Measurements from ENCODE around the gene ULK2. TPM values are rescaled to one million over a fixed set of nuclear protein-coding genes. Genes with fewer than 3 reads are reported as not detected.

The ULK2 gene
- polyA plus RNA-seq, 1 of the 3 experiments (the other 2 are of a cell fraction): 18.0 TPM

DNA sequence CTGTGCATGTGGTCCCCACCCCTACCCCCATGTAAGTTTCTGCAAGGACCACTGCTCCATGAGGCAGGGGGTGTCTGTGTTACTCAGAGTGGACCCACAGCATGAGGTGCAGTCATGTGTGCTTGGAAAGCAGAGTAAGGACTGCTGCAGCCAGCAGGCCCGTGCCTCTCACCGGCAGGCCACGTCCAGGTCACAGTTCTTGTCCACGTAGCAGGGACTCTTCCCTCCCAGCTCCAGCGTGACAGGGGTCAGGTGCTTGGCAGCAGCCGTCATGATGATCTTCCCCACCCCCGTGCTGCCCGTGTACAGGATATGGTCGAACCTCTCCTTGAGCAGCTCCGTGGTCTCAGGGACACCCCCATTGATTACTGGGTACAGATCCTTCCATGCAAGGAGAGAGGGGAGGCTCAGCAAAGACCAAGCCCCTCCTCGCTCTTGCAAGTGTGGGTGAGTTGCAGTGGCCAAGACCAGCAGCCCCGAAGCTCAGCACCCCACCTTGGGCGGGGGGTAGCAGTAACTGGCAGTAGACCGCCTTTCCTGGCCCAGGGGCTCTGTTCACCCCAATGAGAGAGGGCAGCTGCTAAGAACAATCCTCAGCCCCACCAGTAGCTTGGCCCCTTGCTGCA lies 125.8 kb downstream of the ULK2 start:
- TF ChIP-seq ELF1 (IDR thresholded peaks at IDR 0.05) (no peak), SIN3A (IDR thresholded peaks at IDR 0.05; ENCODE audit: borderline replicate concordance, low read depth, low read length) (no peak)
- H3K9me2 ChIP-seq: no peaks in the 10 kb centered on the region
- no peaks in the 10 kb centered on the region for H3K79me2 ChIP-seq (ENCODE audit: insufficient read depth)
- H3K36me3 ChIP-seq (replicated peaks in 1 of 2; ENCODE audit: control insufficient read depth in 1 of 2, insufficient read depth in 2 of 2, low read length in 1 of 2): no peaks in the 10 kb centered on the region
- 74% methylated on average over 6 of the region's 14 CpGs for WGBS (ENCODE audit: low lambda C conversion rate)
- H4K20me1 ChIP-seq (ENCODE audit: insufficient read depth): no peaks in the 10 kb centered on the region
- no peak for DNase-seq
- H3K27ac ChIP-seq (ENCODE audit: low read depth in 2 of 2, low read length in 1 of 2): no peak overlapping the region
- no peak overlapping the region for H2AFZ ChIP-seq (ENCODE audit: low read depth)
- no peak overlapping the region for H3K4me2 ChIP-seq
- no peaks in the 10 kb centered on the region for H3F3A ChIP-seq (replicated peaks; ENCODE audit: insufficient read depth)
- H3K9me3 ChIP-seq: no peaks in the 10 kb centered on the region
- POLR2A ChIA-PET: interaction anchor here (0.7 to 1.0 kb wide), 2 partner anchors 13 to 22 kb away, joined by 3 read pairs; no protein-coding TSS in a partner anchor
- CTCF ChIA-PET: interaction anchor here (0.8 to 5.9 kb wide), 7 partner anchors 11 to 229 kb away, joined by 3 to 55 read pairs (median 4); no protein-coding TSS in a partner anchor
- no peaks in the 10 kb centered on the region for H3K27me3 ChIP-seq (ENCODE audit: insufficient read depth)
- H3K9ac ChIP-seq: no peak overlapping the region
- no peak overlapping the region for H3K4me3 ChIP-seq (ENCODE audit: low read depth in 2 of 2, low read length in 1 of 2)
- H3K4me1 ChIP-seq (ENCODE audit: control insufficient read depth in 1 of 2, insufficient read depth in 2 of 2, low read depth in 1 of 2, low read length in 1 of 2): peaks cover 0 to 6% of the 10 kb centered on the region in 2 experiments; a peak in 1 of 4 replicates

DNA sequence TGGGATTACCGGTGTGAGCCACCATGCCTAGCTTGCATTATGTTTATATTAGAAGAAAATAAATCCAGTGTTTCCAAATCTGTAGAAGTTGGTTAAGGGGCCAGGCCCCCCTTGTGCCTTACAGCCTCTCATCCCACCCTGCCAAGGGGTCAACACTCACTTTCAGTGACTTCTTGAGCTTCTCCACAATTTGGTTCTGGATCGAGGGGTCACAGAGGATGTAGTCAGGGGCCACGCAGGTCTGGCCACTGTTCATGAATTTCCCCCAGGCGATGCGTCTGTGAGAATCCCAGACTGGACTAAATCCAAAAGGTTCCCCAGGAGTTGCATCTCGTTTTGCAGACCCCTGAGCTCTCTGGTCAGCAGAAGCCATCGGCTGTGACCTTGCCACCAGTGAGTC lies 126.8 kb downstream of the ULK2 start:
- H3K36me3 ChIP-seq (replicated peaks in 1 of 2; ENCODE audit: control insufficient read depth in 1 of 2, insufficient read depth in 2 of 2, low read length in 1 of 2): no peaks in the 10 kb centered on the region
- no peaks in the 10 kb centered on the region for H4K20me1 ChIP-seq (ENCODE audit: insufficient read depth)
- H3F3A ChIP-seq (replicated peaks; ENCODE audit: insufficient read depth): no peaks in the 10 kb centered on the region
- H3K79me2 ChIP-seq (ENCODE audit: insufficient read depth): no peaks in the 10 kb centered on the region
- H3K27ac ChIP-seq (ENCODE audit: low read depth in 2 of 2, low read length in 1 of 2): no peak overlapping the region
- POLR2A ChIA-PET: no interaction called here
- H3K27me3 ChIP-seq (ENCODE audit: insufficient read depth): no peaks in the 10 kb centered on the region
- H3K4me2 ChIP-seq: no peak overlapping the region
- H3K4me1 ChIP-seq (ENCODE audit: control insufficient read depth in 1 of 2, insufficient read depth in 2 of 2, low read depth in 1 of 2, low read length in 1 of 2): peaks cover 0 to 6% of the 10 kb centered on the region in 2 experiments; a peak in 1 of 4 replicates
- DNase-seq: no peak
- 75% methylated on average over 7 of the region's 7 CpGs for WGBS (ENCODE audit: low lambda C conversion rate)
- H3K9ac ChIP-seq: no peak overlapping the region
- TF ChIP-seq RCOR1 (IDR thresholded peaks at IDR 0.05; ENCODE audit: low read length) (no peak), GABPA (IDR thresholded peaks at IDR 0.05; ENCODE audit: low read depth) (no peak), TAF1 (IDR thresholded peaks at IDR 0.05; ENCODE audit: borderline replicate concordance, low read depth, low read length) (no peak), JUND (IDR thresholded peaks at IDR 0.05) (no peak), ELF1 (IDR thresholded peaks at IDR 0.05) (no peak), CHD2 (IDR thresholded peaks at IDR 0.05; ENCODE audit: low read length, partially characterized antibody) (no peak), MEF2A (IDR thresholded peaks at IDR 0.05; ENCODE audit: borderline replicate concordance, low read depth) (no peak), EP300 (IDR thresholded peaks at IDR 0.05; ENCODE audit: borderline replicate concordance in 1 of 2, low read depth in 1 of 2, low read length in 1 of 2) (no peak), POLR2AphosphoS5 (IDR thresholded peaks at IDR 0.05; ENCODE audit: low read depth, low read length) (no peak), GATA2 (CRISPR knock-in tag; IDR thresholded peaks at IDR 0.05) (no peak), NRF1 (IDR thresholded peaks at IDR 0.05; ENCODE audit: low read depth, low read length) (no peak), FOXM1 (IDR thresholded peaks at IDR 0.05; ENCODE audit: low read depth) (no peak), SIN3A (IDR thresholded peaks at IDR 0.05; ENCODE audit: borderline replicate concordance, low read depth, low read length) (no peak)
- TF ChIP-seq, protein P1, sequence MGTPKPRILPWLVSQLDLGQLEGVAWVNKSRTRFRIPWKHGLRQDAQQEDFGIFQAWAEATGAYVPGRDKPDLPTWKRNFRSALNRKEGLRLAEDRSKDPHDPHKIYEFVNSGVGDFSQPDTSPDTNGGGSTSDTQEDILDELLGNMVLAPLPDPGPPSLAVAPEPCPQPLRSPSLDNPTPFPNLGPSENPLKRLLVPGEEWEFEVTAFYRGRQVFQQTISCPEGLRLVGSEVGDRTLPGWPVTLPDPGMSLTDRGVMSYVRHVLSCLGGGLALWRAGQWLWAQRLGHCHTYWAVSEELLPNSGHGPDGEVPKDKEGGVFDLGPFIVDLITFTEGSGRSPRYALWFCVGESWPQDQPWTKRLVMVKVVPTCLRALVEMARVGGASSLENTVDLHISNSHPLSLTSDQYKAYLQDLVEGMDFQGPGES (IDR thresholded peaks at IDR 0.05; ENCODE audit: low read depth, low read length): no peak
- no peaks in the 10 kb centered on the region for H3K9me2 ChIP-seq
- no peaks in the 10 kb centered on the region for H3K9me3 ChIP-seq
- no peak overlapping the region for H3K4me3 ChIP-seq (ENCODE audit: low read depth in 2 of 2, low read length in 1 of 2)
- no peak overlapping the region for H2AFZ ChIP-seq (ENCODE audit: low read depth)
- CTCF ChIA-PET: interaction anchor here (1.1 to 5.9 kb wide), 2 partner anchors 22 to 25 kb away, joined by 4 to 55 read pairs; no protein-coding TSS in a partner anchor

Measured in SK-N-SH (cell line).